GM12891 (cell line): ENCODE measurements around the gene LYVE1.

ENCODE experiments used
- DNase-seq: peaks from one replicate; pipeline ENCODE4 v3.0.0; 2011; ENCODE audit warnings: low spot score; ENCODE audit not compliant: insufficient read length
- FAIRE-seq: peaks from 2 replicates; lab custom pipeline; 2011; peaks lifted over from hg19 to GRCh38; lab: Jason Lieb, UNC
- PAX5 ChIP-seq: IDR thresholded peaks from 2 replicates; pipeline ENCODE4 v1.6.1; 2011; ENCODE audit warnings: low read length, moderate library complexity, mild to moderate bottlenecking; ENCODE audit not compliant: insufficient read depth, severe bottlenecking
- POLR2A ChIP-seq: IDR thresholded peaks from 2 replicates; pipeline ENCODE4 v1.6.1; 2011; ENCODE audit warnings: low read depth, low read length, control low read depth
- POLR2AphosphoS5 ChIP-seq: IDR thresholded peaks from 2 replicates; pipeline ENCODE4 v1.6.1; 2011; ENCODE audit warnings: low read depth, low read length, control low read depth
- POU2F2 ChIP-seq: IDR thresholded peaks from 2 replicates; pipeline ENCODE4 v1.6.1; 2011; ENCODE audit warnings: low read depth, mild to moderate bottlenecking, control low read depth, low read length, moderate library complexity
- SPI1 ChIP-seq: IDR thresholded peaks from 2 replicates; pipeline ENCODE4 v1.6.1; 2011; ENCODE audit warnings: low read depth, low read length, control low read depth
- TAF1 ChIP-seq: IDR thresholded peaks from 2 replicates; pipeline ENCODE4 v1.6.1; 2011; ENCODE audit warnings: low read depth, low read length, control low read depth

Gene LYVE1

GRCh38 chr11:10534316-10534715 is 34.1 kb downstream of the LYVE1 start:
- DNase-seq, result no peak
- FAIRE-seq, result no peak
- no peak for TF ChIP-seq POLR2AphosphoS5
- TF ChIP-seq POLR2A, result no peak
- no peak for TF ChIP-seq POU2F2
- no peak for TF ChIP-seq TAF1
- no peak for TF ChIP-seq SPI1
- no peak for TF ChIP-seq PAX5

DNA sequence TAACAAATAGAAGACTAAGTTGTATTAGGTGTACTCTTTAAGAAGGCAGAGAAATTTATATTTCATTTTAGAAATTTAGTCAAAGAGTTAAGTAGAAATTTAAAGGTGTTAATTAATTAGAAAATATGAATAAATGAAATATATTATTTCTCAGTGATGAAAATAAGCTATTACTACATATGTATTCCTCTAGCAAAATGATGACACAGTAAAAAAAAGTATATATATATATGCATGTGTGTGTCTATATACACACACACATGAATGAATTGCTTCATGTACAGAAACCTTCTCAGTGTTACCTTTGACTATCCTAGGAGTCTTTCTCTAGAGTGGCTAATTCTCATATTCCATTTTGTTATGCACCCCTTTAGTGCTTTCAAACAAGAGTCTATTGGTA is 35.1 kb downstream of the LYVE1 start:
- DNase-seq (no peak), FAIRE-seq (no peak)
- TF ChIP-seq TAF1 (no peak), POU2F2 (no peak), POLR2A (no peak), PAX5 (no peak), POLR2AphosphoS5 (no peak), SPI1 (no peak)

- no peak for TF ChIP-seq POU2F2
- no peak for TF ChIP-seq POLR2AphosphoS5
- TF ChIP-seq TAF1, result no peak
- TF ChIP-seq SPI1, result no peak
- no peak for TF ChIP-seq POLR2A
- TF ChIP-seq PAX5, result no peak
- DNase-seq (no peak), FAIRE-seq (no peak)
Measured at GRCh38 chr11:10532526-10532925, 35.9 kb downstream of the LYVE1 start.

DNA sequence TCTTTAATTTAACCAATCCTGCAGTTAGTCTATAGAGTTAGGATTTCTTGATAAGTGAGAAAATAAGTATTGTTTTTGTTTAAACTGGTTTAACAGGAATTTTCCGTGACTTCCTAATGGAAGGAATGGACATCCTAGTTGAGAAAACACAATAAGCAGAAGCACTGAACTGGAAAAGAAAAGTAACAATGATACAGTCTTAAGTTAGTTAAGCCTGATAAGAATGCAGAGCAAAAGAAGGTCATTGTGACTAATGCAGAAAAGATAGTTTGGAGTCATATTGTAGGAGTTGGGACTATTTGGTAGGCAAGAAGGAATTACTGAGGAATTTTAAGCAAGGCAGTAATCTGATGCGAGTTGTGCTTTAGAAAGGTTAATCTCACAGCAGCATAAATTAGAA is 39.2 kb downstream of the LYVE1 start:
- no peak for DNase-seq
- no peak for TF ChIP-seq POLR2AphosphoS5
- no peak for TF ChIP-seq PAX5
- TF ChIP-seq POLR2A, result no peak
- FAIRE-seq, result no peak

- DNase-seq, result no peak
- TF ChIP-seq SPI1 (no peak), PAX5 (no peak), POLR2A (no peak), TAF1 (no peak), POU2F2 (no peak), POLR2AphosphoS5 (no peak)
- no peak for FAIRE-seq
Measured at GRCh38 chr11:10528121-10528520, 40.3 kb downstream of the LYVE1 start.

- TF ChIP-seq POLR2AphosphoS5 (no peak), POU2F2 (no peak), TAF1 (no peak), PAX5 (no peak), SPI1 (peak; percentile 51; the same call in 1 of the 2 replicates), POLR2A (no peak)
- DNase-seq (peak; percentile 43), FAIRE-seq (peak; percentile 62)
Measured at GRCh38 chr11:10526974-10527918, 41.2 kb downstream of the LYVE1 start.

DNA sequence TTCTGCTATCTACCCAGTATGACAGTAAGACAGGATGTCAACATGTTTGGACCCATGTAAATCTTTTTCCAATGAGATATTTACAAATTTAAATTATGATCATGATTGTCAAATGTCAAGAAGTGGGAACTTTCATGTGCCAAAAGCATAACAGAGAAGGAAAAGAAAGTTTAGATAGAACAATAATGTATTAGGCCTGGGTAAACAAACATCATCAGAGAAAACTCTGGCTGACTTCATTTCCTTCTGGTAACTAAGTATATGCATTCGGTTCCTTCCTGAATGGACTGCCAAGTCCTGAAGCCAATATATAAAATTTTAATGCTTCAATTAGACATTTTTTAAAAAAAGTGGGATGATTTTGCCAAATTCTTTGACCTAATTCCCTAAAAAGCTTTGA is 44.0 kb downstream of the LYVE1 start:
- DNase-seq (no peak), FAIRE-seq (no peak)
- TF ChIP-seq PAX5, result no peak

- TF ChIP-seq POLR2A (no peak), POLR2AphosphoS5 (no peak), SPI1 (no peak), TAF1 (no peak), PAX5 (no peak), POU2F2 (no peak)
- DNase-seq (no peak), FAIRE-seq (no peak)
Measured at GRCh38 chr11:10522921-10523320, 45.5 kb downstream of the LYVE1 start.

DNA sequence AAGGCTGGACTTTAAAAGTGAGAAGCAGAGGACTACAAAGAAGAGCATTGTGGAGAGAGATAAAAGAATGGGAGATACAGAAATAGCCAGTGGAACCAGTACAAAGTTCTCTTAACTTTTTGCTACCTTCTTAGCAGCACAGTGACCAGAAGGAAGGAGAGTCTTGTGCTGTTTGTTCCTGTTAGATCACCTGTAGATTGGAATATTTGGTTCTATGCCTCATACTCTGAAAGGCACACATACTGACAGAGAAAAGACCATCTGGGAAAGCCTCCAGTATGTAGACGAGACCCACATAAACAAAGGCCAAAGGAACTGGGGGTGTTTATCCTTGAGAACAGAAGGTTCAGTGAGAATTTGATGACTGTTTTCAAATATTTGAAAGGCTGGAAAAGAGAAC is 46.2 kb downstream of the LYVE1 start:
- DNase-seq, result no peak
- TF ChIP-seq TAF1 (no peak), PAX5 (no peak), POU2F2 (no peak), SPI1 (no peak), POLR2AphosphoS5 (no peak), POLR2A (no peak)
- no peak for FAIRE-seq

DNA sequence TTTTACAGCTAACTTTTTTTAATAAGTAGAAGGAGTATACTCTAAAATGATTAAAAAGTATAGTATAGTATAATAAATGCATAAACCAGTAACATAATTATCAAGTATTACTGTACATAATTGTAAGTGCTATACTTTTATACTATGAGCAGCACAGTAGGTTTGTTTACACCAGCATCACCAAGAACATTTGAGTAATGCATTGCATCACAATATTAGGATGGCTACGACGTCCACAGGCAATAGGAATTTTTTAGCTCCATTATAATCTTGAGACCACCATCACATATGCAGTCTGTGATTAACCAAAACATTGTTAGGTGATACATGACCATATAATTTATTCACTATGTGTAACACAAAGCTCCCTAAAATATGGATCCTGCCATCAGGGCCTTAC is 47.9 kb downstream of the LYVE1 start:
- no peak for DNase-seq
- no peak for FAIRE-seq
- TF ChIP-seq PAX5, result no peak
- TF ChIP-seq SPI1, result no peak
- no peak for TF ChIP-seq POLR2AphosphoS5
- no peak for TF ChIP-seq POLR2A
- no peak for TF ChIP-seq TAF1
- no peak for TF ChIP-seq POU2F2
